ENCODE measurements around the gene MRPS26.

The MRPS26 gene

GRCh38 chr20:3070725-3071124, 24.9 kb downstream of the MRPS26 start (continued):
- TF ChIP-seq, protein P1, sequence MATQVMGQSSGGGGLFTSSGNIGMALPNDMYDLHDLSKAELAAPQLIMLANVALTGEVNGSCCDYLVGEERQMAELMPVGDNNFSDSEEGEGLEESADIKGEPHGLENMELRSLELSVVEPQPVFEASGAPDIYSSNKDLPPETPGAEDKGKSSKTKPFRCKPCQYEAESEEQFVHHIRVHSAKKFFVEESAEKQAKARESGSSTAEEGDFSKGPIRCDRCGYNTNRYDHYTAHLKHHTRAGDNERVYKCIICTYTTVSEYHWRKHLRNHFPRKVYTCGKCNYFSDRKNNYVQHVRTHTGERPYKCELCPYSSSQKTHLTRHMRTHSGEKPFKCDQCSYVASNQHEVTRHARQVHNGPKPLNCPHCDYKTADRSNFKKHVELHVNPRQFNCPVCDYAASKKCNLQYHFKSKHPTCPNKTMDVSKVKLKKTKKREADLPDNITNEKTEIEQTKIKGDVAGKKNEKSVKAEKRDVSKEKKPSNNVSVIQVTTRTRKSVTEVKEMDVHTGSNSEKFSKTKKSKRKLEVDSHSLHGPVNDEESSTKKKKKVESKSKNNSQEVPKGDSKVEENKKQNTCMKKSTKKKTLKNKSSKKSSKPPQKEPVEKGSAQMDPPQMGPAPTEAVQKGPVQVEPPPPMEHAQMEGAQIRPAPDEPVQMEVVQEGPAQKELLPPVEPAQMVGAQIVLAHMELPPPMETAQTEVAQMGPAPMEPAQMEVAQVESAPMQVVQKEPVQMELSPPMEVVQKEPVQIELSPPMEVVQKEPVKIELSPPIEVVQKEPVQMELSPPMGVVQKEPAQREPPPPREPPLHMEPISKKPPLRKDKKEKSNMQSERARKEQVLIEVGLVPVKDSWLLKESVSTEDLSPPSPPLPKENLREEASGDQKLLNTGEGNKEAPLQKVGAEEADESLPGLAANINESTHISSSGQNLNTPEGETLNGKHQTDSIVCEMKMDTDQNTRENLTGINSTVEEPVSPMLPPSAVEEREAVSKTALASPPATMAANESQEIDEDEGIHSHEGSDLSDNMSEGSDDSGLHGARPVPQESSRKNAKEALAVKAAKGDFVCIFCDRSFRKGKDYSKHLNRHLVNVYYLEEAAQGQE (tag by site-specific recombination; IDR thresholded peaks at IDR 0.05): no peak
- TF ChIP-seq, protein P2, sequence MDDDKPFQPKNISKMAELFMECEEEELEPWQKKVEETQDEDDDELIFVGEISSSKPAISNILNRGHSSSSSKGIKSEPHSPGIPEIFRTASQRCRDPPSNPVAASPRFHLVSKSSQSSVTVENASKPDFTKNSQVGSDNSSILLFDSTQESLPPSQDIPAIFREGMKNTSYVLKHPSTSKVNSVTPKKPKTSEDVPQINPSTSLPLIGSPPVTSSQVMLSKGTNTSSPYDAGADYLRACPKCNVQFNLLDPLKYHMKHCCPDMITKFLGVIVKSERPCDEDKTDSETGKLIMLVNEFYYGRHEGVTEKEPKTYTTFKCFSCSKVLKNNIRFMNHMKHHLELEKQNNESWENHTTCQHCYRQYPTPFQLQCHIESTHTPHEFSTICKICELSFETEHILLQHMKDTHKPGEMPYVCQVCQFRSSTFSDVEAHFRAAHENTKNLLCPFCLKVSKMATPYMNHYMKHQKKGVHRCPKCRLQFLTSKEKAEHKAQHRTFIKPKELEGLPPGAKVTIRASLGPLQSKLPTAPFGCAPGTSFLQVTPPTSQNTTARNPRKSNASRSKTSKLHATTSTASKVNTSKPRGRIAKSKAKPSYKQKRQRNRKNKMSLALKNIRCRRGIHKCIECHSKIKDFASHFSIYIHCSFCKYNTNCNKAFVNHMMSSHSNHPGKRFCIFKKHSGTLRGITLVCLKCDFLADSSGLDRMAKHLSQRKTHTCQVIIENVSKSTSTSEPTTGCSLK (tag by site-specific recombination; IDR thresholded peaks at IDR 0.05): no peak
- TF ChIP-seq ZNF558 (tag by site-specific recombination; IDR thresholded peaks at IDR 0.05) (no peak), ZEB2 (tag by site-specific recombination; IDR thresholded peaks at IDR 0.05) (no peak), ZNF610 (tag by site-specific recombination; IDR thresholded peaks at IDR 0.05; ENCODE audit: borderline replicate concordance) (no peak), ZBTB17 (tag by site-specific recombination; IDR thresholded peaks at IDR 0.05) (no peak), KLF9 (tag by site-specific recombination; IDR thresholded peaks at IDR 0.05; ENCODE audit: low read depth) (no peak), ZNF701 (tag by site-specific recombination; IDR thresholded peaks at IDR 0.05) (no peak), PRDM1 (tag by site-specific recombination; IDR thresholded peaks at IDR 0.05) (no peak), ZNF660 (tag by site-specific recombination; IDR thresholded peaks at IDR 0.05) (no peak), ZNF624 (tag by site-specific recombination; IDR thresholded peaks at IDR 0.05) (no peak), ZNF530 (tag by site-specific recombination; IDR thresholded peaks at IDR 0.05; ENCODE audit: low read depth) (no peak)

GRCh38 chr20:3071266-3071609, 25.4 kb downstream of the MRPS26 start:
- ChIA-PET POLR2A (no interaction called here), CTCF (interaction anchor here (1.1 kb wide), 1 partner anchor 18 kb away, joined by 3 read pairs; no protein-coding TSS in a partner anchor)
- no peak overlapping the region for H3K27ac ChIP-seq (ENCODE audit: extremely low read depth, low read depth, low read length)
- no peaks in the 10 kb centered on the region for H3K9me3 ChIP-seq (ENCODE audit: control insufficient read depth, insufficient read depth, low read depth, low read length)
- TF ChIP-seq, protein P3, sequence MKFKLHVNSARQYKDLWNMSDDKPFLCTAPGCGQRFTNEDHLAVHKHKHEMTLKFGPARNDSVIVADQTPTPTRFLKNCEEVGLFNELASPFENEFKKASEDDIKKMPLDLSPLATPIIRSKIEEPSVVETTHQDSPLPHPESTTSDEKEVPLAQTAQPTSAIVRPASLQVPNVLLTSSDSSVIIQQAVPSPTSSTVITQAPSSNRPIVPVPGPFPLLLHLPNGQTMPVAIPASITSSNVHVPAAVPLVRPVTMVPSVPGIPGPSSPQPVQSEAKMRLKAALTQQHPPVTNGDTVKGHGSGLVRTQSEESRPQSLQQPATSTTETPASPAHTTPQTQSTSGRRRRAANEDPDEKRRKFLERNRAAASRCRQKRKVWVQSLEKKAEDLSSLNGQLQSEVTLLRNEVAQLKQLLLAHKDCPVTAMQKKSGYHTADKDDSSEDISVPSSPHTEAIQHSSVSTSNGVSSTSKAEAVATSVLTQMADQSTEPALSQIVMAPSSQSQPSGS (tag by site-specific recombination; IDR thresholded peaks at IDR 0.05; ENCODE audit: low read depth): no peak
- TF ChIP-seq ZNF529 (tag by site-specific recombination; IDR thresholded peaks at IDR 0.05; ENCODE audit: insufficient replicate concordance) (no peak), ZFHX2 (tag by site-specific recombination; conservative IDR thresholded peaks at IDR 0.05) (no peak), HOXD13 (CRISPR knock-in tag; IDR thresholded peaks at IDR 0.05; ENCODE audit: borderline replicate concordance) (no peak), ZNF184 (tag by site-specific recombination; IDR thresholded peaks at IDR 0.05) (no peak), ZNF548 (tag by site-specific recombination; IDR thresholded peaks at IDR 0.05) (no peak), ZNF514 (tag by site-specific recombination; IDR thresholded peaks at IDR 0.05) (no peak), ZNF23 (tag by site-specific recombination; IDR thresholded peaks at IDR 0.05; ENCODE audit: borderline replicate concordance) (no peak), ZNF558 (tag by site-specific recombination; IDR thresholded peaks at IDR 0.05) (no peak), ZNF792 (tag by site-specific recombination; IDR thresholded peaks at IDR 0.05) (no peak)
- TF ChIP-seq, protein P4, sequence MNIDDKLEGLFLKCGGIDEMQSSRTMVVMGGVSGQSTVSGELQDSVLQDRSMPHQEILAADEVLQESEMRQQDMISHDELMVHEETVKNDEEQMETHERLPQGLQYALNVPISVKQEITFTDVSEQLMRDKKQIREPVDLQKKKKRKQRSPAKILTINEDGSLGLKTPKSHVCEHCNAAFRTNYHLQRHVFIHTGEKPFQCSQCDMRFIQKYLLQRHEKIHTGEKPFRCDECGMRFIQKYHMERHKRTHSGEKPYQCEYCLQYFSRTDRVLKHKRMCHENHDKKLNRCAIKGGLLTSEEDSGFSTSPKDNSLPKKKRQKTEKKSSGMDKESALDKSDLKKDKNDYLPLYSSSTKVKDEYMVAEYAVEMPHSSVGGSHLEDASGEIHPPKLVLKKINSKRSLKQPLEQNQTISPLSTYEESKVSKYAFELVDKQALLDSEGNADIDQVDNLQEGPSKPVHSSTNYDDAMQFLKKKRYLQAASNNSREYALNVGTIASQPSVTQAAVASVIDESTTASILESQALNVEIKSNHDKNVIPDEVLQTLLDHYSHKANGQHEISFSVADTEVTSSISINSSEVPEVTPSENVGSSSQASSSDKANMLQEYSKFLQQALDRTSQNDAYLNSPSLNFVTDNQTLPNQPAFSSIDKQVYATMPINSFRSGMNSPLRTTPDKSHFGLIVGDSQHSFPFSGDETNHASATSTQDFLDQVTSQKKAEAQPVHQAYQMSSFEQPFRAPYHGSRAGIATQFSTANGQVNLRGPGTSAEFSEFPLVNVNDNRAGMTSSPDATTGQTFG (tag by site-specific recombination; IDR thresholded peaks at IDR 0.05; ENCODE audit: borderline replicate concordance): no peak
- no peaks in the 10 kb centered on the region for H3K36me3 ChIP-seq (ENCODE audit: control insufficient read depth in 2 of 2, insufficient read depth in 1 of 2, low read length in 2 of 2)
- H3K4me3 ChIP-seq (ENCODE audit: low read depth, low read length): no peak overlapping the region
- H3K4me1 ChIP-seq (ENCODE audit: control insufficient read depth, insufficient read depth, low read length): no peaks in the 10 kb centered on the region
